ENCODE data around the gene CTRB2. TPM values are rescaled to one million over a fixed set of nuclear protein-coding genes. Genes with fewer than 3 reads are reported as not detected.

Gene CTRB2
- total and polyA plus RNA-seq, 2 of the 8 experiments (the other 6 are each of a cell fraction or from before 2014, with no cell fraction given), result not detected

DNA sequence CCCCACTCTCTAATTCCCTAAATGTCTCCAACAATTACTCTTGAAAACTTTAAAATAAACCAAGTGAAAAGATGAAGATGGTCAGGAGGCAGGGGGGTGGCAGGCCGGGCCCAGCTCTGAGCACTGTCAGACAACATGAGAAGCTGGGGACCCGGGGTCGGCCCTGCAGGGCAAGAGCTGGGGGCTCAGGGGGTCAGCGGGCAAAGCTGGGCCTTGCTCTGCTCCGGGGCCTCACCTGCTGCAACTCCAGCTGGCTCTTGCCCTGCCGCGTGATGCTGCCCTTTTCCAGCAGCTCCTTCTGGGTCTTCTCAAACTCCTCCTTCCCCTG is 26.6 kb upstream of the CTRB2 start (continued):
- TF ChIP-seq, protein P1, sequence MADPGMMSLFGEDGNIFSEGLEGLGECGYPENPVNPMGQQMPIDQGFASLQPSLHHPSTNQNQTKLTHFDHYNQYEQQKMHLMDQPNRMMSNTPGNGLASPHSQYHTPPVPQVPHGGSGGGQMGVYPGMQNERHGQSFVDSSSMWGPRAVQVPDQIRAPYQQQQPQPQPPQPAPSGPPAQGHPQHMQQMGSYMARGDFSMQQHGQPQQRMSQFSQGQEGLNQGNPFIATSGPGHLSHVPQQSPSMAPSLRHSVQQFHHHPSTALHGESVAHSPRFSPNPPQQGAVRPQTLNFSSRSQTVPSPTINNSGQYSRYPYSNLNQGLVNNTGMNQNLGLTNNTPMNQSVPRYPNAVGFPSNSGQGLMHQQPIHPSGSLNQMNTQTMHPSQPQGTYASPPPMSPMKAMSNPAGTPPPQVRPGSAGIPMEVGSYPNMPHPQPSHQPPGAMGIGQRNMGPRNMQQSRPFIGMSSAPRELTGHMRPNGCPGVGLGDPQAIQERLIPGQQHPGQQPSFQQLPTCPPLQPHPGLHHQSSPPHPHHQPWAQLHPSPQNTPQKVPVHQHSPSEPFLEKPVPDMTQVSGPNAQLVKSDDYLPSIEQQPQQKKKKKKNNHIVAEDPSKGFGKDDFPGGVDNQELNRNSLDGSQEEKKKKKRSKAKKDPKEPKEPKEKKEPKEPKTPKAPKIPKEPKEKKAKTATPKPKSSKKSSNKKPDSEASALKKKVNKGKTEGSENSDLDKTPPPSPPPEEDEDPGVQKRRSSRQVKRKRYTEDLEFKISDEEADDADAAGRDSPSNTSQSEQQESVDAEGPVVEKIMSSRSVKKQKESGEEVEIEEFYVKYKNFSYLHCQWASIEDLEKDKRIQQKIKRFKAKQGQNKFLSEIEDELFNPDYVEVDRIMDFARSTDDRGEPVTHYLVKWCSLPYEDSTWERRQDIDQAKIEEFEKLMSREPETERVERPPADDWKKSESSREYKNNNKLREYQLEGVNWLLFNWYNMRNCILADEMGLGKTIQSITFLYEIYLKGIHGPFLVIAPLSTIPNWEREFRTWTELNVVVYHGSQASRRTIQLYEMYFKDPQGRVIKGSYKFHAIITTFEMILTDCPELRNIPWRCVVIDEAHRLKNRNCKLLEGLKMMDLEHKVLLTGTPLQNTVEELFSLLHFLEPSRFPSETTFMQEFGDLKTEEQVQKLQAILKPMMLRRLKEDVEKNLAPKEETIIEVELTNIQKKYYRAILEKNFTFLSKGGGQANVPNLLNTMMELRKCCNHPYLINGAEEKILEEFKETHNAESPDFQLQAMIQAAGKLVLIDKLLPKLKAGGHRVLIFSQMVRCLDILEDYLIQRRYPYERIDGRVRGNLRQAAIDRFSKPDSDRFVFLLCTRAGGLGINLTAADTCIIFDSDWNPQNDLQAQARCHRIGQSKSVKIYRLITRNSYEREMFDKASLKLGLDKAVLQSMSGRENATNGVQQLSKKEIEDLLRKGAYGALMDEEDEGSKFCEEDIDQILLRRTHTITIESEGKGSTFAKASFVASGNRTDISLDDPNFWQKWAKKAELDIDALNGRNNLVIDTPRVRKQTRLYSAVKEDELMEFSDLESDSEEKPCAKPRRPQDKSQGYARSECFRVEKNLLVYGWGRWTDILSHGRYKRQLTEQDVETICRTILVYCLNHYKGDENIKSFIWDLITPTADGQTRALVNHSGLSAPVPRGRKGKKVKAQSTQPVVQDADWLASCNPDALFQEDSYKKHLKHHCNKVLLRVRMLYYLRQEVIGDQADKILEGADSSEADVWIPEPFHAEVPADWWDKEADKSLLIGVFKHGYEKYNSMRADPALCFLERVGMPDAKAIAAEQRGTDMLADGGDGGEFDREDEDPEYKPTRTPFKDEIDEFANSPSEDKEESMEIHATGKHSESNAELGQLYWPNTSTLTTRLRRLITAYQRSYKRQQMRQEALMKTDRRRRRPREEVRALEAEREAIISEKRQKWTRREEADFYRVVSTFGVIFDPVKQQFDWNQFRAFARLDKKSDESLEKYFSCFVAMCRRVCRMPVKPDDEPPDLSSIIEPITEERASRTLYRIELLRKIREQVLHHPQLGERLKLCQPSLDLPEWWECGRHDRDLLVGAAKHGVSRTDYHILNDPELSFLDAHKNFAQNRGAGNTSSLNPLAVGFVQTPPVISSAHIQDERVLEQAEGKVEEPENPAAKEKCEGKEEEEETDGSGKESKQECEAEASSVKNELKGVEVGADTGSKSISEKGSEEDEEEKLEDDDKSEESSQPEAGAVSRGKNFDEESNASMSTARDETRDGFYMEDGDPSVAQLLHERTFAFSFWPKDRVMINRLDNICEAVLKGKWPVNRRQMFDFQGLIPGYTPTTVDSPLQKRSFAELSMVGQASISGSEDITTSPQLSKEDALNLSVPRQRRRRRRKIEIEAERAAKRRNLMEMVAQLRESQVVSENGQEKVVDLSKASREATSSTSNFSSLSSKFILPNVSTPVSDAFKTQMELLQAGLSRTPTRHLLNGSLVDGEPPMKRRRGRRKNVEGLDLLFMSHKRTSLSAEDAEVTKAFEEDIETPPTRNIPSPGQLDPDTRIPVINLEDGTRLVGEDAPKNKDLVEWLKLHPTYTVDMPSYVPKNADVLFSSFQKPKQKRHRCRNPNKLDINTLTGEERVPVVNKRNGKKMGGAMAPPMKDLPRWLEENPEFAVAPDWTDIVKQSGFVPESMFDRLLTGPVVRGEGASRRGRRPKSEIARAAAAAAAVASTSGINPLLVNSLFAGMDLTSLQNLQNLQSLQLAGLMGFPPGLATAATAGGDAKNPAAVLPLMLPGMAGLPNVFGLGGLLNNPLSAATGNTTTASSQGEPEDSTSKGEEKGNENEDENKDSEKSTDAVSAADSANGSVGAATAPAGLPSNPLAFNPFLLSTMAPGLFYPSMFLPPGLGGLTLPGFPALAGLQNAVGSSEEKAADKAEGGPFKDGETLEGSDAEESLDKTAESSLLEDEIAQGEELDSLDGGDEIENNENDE (IDR thresholded peaks at IDR 0.05; ENCODE audit: insufficient replicate concordance, low read length), result no peak
- no peak for TF ChIP-seq BACH1 (IDR thresholded peaks at IDR 0.05; ENCODE audit: low read length)
- no peak for TF ChIP-seq CEBPB (IDR thresholded peaks at IDR 0.05; ENCODE audit: low read depth, low read length)
